ENCODE data around the gene MAP4.

Gene MAP4

DNA sequence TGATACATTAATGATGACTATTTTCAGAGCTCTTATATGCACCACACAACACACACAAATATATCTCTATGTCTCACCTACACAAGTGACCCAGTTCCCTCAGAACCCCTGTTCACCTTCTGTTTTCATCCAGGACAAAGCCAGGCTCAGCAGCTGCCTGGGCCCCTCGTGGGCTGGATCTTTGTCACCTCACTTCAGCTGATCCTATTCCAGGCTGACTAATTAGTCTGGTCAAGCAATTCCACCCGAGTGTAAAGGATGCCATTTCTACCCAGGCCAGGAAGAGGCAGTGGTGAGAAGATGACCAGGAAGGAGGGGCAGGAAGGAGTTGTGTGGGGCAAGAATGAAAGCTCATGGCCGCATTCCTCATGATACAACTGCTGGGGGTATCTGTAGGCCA is 151.0 kb downstream of the MAP4 start:
- no peak for TF ChIP-seq TEAD4 (IDR thresholded peaks at IDR 0.05)
- TF ChIP-seq ZBTB7A (IDR thresholded peaks at IDR 0.05; ENCODE audit: low read depth) = no peak
- TF ChIP-seq CREB1 (IDR thresholded peaks at IDR 0.05; ENCODE audit: low read depth) = no peak
- TF ChIP-seq NFIC (IDR thresholded peaks at IDR 0.05) = no peak
- TF ChIP-seq, protein P1, sequence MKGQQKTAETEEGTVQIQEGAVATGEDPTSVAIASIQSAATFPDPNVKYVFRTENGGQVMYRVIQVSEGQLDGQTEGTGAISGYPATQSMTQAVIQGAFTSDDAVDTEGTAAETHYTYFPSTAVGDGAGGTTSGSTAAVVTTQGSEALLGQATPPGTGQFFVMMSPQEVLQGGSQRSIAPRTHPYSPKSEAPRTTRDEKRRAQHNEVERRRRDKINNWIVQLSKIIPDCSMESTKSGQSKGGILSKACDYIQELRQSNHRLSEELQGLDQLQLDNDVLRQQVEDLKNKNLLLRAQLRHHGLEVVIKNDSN (IDR thresholded peaks at IDR 0.05) = no peak
- TF ChIP-seq, protein P2, sequence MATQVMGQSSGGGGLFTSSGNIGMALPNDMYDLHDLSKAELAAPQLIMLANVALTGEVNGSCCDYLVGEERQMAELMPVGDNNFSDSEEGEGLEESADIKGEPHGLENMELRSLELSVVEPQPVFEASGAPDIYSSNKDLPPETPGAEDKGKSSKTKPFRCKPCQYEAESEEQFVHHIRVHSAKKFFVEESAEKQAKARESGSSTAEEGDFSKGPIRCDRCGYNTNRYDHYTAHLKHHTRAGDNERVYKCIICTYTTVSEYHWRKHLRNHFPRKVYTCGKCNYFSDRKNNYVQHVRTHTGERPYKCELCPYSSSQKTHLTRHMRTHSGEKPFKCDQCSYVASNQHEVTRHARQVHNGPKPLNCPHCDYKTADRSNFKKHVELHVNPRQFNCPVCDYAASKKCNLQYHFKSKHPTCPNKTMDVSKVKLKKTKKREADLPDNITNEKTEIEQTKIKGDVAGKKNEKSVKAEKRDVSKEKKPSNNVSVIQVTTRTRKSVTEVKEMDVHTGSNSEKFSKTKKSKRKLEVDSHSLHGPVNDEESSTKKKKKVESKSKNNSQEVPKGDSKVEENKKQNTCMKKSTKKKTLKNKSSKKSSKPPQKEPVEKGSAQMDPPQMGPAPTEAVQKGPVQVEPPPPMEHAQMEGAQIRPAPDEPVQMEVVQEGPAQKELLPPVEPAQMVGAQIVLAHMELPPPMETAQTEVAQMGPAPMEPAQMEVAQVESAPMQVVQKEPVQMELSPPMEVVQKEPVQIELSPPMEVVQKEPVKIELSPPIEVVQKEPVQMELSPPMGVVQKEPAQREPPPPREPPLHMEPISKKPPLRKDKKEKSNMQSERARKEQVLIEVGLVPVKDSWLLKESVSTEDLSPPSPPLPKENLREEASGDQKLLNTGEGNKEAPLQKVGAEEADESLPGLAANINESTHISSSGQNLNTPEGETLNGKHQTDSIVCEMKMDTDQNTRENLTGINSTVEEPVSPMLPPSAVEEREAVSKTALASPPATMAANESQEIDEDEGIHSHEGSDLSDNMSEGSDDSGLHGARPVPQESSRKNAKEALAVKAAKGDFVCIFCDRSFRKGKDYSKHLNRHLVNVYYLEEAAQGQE (IDR thresholded peaks at IDR 0.05; ENCODE audit: low read depth) = no peak
- no peak for TF ChIP-seq FOXM1 (IDR thresholded peaks at IDR 0.05; ENCODE audit: borderline replicate concordance, low read depth)
- no peak for TF ChIP-seq RAD21 (IDR thresholded peaks at IDR 0.05; ENCODE audit: low read depth)
- TF ChIP-seq TAF1 (IDR thresholded peaks at IDR 0.05; ENCODE audit: low read depth) = no peak
- TF ChIP-seq TCF12 (IDR thresholded peaks at IDR 0.05; ENCODE audit: low read depth) = no peak
- TF ChIP-seq YY1 (IDR thresholded peaks at IDR 0.05; ENCODE audit: low read depth) = no peak

DNA sequence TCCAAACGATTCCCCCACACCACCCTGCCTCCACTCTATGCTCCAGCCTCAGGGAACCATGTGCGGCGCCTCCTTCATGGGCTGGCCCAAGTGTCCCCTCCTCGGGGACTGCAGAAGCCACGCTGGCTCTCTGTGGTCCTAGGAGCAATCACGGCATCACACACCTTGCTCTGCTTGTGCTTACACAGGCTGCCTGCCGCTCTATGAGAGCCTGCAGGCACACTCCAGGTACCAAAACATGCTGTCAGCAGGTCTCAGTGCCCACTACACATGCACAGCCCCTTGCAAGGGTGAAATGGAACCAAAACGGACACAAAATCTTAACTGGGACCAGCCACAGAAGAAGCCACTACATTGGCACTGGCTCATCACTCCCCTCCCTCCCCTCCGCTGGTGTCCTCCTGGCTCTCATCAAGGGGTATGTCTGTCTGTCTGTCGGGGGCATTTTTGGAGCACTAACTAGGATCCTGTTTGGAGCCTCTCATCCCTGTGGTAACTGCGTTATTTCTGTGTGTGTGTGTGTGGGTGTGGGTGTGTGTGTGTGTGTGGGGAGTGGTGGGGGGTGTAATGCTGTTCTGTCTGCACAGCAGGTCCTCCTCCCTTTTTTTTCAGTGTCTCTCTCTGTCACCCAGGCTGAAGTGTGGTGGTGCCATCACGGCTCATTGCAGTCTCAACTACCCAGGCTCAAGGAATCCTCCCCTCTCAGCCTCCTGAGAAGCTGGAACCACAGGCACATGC is 152.7 kb downstream of the MAP4 start:
- TF ChIP-seq TAF1 (IDR thresholded peaks at IDR 0.05; ENCODE audit: low read depth) (no peak), CEBPB (IDR thresholded peaks at IDR 0.05) (no peak), EGR1 (IDR thresholded peaks at IDR 0.05) (no peak), TCF12 (IDR thresholded peaks at IDR 0.05; ENCODE audit: low read depth) (no peak), FOXM1 (IDR thresholded peaks at IDR 0.05; ENCODE audit: borderline replicate concordance, low read depth) (no peak), ZBTB7A (IDR thresholded peaks at IDR 0.05; ENCODE audit: low read depth) (no peak), YY1 (IDR thresholded peaks at IDR 0.05; ENCODE audit: low read depth) (no peak), TEAD4 (IDR thresholded peaks at IDR 0.05) (no peak), RAD21 (IDR thresholded peaks at IDR 0.05; ENCODE audit: low read depth) (no peak)
- TF ChIP-seq, protein P1 (IDR thresholded peaks at IDR 0.05) = no peak
- TF ChIP-seq, protein P3, sequence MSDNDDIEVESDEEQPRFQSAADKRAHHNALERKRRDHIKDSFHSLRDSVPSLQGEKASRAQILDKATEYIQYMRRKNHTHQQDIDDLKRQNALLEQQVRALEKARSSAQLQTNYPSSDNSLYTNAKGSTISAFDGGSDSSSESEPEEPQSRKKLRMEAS (IDR thresholded peaks at IDR 0.05) = no peak

DNA sequence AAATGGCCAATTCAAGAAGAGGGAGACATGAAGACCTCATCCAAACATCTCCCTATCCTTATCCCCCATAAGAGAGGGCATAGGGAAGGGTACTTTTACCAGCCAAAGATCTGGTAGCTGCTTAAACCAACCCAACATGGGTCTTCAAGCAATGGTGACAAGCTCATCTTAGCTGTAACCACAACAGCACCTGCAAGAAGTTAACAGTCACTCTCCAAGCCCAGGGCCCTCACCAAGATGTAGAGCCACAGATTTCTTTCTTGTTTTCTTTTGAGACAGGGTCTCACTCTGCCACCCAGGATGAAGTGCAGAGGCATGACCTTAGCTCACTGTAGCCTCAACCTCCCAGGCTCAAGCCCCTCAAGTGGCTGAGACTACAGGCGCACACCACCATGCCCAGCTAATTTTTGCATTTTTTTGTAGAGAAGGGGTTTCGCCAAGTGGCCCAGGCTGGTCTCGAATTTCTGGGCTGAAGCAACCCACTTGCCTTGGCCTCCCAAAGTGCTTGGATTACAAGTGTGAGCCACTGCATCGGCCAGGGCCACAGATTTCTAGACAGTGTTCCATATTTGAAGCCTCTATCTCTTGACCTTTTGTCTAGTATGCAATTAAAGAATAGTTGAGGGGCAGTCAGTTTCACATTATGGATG is 156.1 kb downstream of the MAP4 start:
- TF ChIP-seq NFIC (IDR thresholded peaks at IDR 0.05) (no peak), CREB1 (IDR thresholded peaks at IDR 0.05; ENCODE audit: low read depth) (no peak), EP300 (IDR thresholded peaks at IDR 0.05; ENCODE audit: borderline replicate concordance) (no peak), RAD21 (IDR thresholded peaks at IDR 0.05; ENCODE audit: low read depth) (no peak), CEBPB (IDR thresholded peaks at IDR 0.05) (no peak)

DNA sequence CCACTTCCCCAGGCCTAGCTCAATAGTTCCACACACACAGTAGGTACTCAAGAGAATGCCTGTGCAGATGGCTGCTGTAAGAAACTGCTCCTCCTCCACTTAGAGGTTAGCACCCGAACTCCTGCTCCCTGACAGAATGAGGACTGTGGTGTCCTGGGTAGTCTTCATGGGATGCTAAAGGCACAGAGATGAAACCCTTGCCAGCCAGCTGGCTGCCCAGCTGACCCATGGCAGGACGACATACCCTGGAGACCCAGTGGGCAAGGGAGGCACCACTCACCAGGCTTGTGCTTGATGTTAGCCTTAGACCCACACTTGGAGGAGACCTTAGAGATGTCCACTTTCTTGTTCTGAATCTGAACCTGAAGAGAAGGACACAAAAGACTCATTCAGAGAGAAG is 159.1 kb downstream of the MAP4 start:
- no peak for TF ChIP-seq CREB1 (IDR thresholded peaks at IDR 0.05; ENCODE audit: low read depth)
- no peak for TF ChIP-seq ZBTB7A (IDR thresholded peaks at IDR 0.05; ENCODE audit: low read depth)
- TF ChIP-seq, protein P2 (IDR thresholded peaks at IDR 0.05; ENCODE audit: low read depth) = no peak
- TF ChIP-seq TCF12 (IDR thresholded peaks at IDR 0.05; ENCODE audit: low read depth) = no peak
- no peak for TF ChIP-seq TEAD4 (IDR thresholded peaks at IDR 0.05)
- TF ChIP-seq EP300 (IDR thresholded peaks at IDR 0.05; ENCODE audit: borderline replicate concordance) = no peak
- no peak for TF ChIP-seq CEBPB (IDR thresholded peaks at IDR 0.05)
- TF ChIP-seq, protein P3 (IDR thresholded peaks at IDR 0.05) = no peak
- TF ChIP-seq TAF1 (IDR thresholded peaks at IDR 0.05; ENCODE audit: low read depth) = no peak
- TF ChIP-seq EGR1 (IDR thresholded peaks at IDR 0.05) = no peak
- TF ChIP-seq YY1 (IDR thresholded peaks at IDR 0.05; ENCODE audit: low read depth) = no peak
- no peak for TF ChIP-seq FOXM1 (IDR thresholded peaks at IDR 0.05; ENCODE audit: borderline replicate concordance, low read depth)
- no peak for TF ChIP-seq NFIC (IDR thresholded peaks at IDR 0.05)
- TF ChIP-seq, protein P1 (IDR thresholded peaks at IDR 0.05) = no peak
- TF ChIP-seq RAD21 (IDR thresholded peaks at IDR 0.05; ENCODE audit: low read depth) = no peak

DNA sequence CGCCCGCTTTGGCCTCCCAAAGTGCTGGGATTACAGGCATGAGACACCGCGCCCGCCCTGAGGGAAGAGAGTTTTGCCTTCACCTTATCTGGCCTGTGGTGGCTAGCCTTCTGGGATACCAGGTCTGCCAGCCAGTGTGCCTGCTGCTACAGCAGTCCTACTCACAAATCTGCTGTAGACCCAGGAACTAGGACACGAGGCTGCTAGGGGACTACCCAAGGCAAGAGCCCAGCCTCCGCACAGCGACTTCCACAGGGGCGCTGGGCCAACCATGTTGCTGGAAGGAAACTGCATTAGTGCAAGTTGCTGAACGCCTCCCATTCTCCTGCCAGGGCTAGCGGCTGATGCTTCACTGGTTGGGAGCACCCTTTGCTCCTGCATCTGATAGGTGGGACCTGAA is 159.5 kb downstream of the MAP4 start:
- TF ChIP-seq, protein P1 (IDR thresholded peaks at IDR 0.05) = no peak
- no peak for TF ChIP-seq RAD21 (IDR thresholded peaks at IDR 0.05; ENCODE audit: low read depth)
- no peak for TF ChIP-seq ZBTB7A (IDR thresholded peaks at IDR 0.05; ENCODE audit: low read depth)
- no peak for TF ChIP-seq NFIC (IDR thresholded peaks at IDR 0.05)
- TF ChIP-seq CREB1 (IDR thresholded peaks at IDR 0.05; ENCODE audit: low read depth) = no peak
- TF ChIP-seq, protein P2 (IDR thresholded peaks at IDR 0.05; ENCODE audit: low read depth) = no peak
- no peak for TF ChIP-seq EP300 (IDR thresholded peaks at IDR 0.05; ENCODE audit: borderline replicate concordance)
- TF ChIP-seq TAF1 (IDR thresholded peaks at IDR 0.05; ENCODE audit: low read depth) = no peak
- no peak for TF ChIP-seq CEBPB (IDR thresholded peaks at IDR 0.05)

Measured in Ishikawa (cell line).